DND-41 (cell line): ENCODE data around the gene ZNF575.
A peak's percentile ranks its signal among the peaks of the same experiment; 100 is the strongest.

Experiments used
- ATAC-seq: fragments of 200-7000 bp; cut with Tn5 transposase; 3 replicates; pipeline ENCODE4 v1.9.1; 2021; ENCODE audit warnings: low read depth; ENCODE audit not compliant: insufficient read depth
- DNase-seq: peaks from one replicate; pipeline ENCODE4 v3.0.0-alpha.2; 2020
- H2AFZ ChIP-seq: 2 replicates; pipeline ENCODE4 v1.6.0; 2012; ENCODE audit warnings: low read depth, low read length
- H3K27ac ChIP-seq: 2 replicates; pipeline ENCODE4 v1.5.1; 2012; ENCODE audit warnings: low read length, inconsistent platforms
- H3K27me3 ChIP-seq: fragments of 200-600 bp; sonication (generic); 2 replicates; pipeline ENCODE4 v1.6.0; 2012; ENCODE audit warnings: low read length, mild to moderate bottlenecking, inconsistent platforms; ENCODE audit not compliant: insufficient read depth, poor library complexity
- H3K36me3 ChIP-seq: 2 replicates; pipeline ENCODE4 v1.5.1; 2012; ENCODE audit warnings: low read length, inconsistent platforms; ENCODE audit not compliant: insufficient read depth
- H3K4me1 ChIP-seq: 2 replicates; pipeline ENCODE4 v1.5.1; 2012; ENCODE audit warnings: mild to moderate bottlenecking, low read length; ENCODE audit not compliant: insufficient read depth
- H3K4me2 ChIP-seq: 2 replicates; pipeline ENCODE4 v1.6.0; 2012; ENCODE audit warnings: mild to moderate bottlenecking, moderate library complexity, low read length, inconsistent platforms; ENCODE audit not compliant: insufficient read depth
- H3K4me3 ChIP-seq, 2 experiments: fragments of 200-600 bp in 1 of 2; shearing (Covaris generic) in 1 of 2; 2 replicates each; pipeline ENCODE4 v1.5.1; 2012 to 2016; ENCODE audit warnings: inconsistent platforms in 2 of 2, low read length in 2 of 2, mild to moderate bottlenecking in 2 of 2, low read depth in 1 of 2, moderate library complexity in 1 of 2
- H3K79me2 ChIP-seq: 2 replicates; pipeline ENCODE4 v1.6.0; 2012; ENCODE audit warnings: low read length, inconsistent platforms; ENCODE audit not compliant: insufficient read depth
- H3K9ac ChIP-seq: 2 replicates; pipeline ENCODE4 v1.6.0; 2012; ENCODE audit warnings: low read depth, mild to moderate bottlenecking, inconsistent platforms, low read length, moderate library complexity
- H3K9me3 ChIP-seq: 2 replicates; pipeline ENCODE4 v1.5.1; 2012; ENCODE audit warnings: low read length, moderate library complexity, mild to moderate bottlenecking, inconsistent platforms; ENCODE audit not compliant: insufficient read depth, severe bottlenecking
- H4K20me1 ChIP-seq: 2 replicates; pipeline ENCODE4 v1.6.0; 2012; ENCODE audit warnings: low read length; ENCODE audit not compliant: insufficient read depth
- CTCF ChIP-seq: IDR thresholded peaks from 2 replicates; pipeline ENCODE4 v1.5.1; 2012; ENCODE audit warnings: borderline replicate concordance, low read length, moderate library complexity, mild to moderate bottlenecking; ENCODE audit not compliant: poor library complexity, severe bottlenecking; ENCODE audit errors: extremely low read depth
- EZH2 ChIP-seq: IDR thresholded peaks from 3 replicates; pipeline ENCODE4 v1.6.1; 2012; ENCODE audit warnings: borderline replicate concordance, low read depth, mild to moderate bottlenecking, moderate library complexity, low read length, inconsistent platforms; ENCODE audit not compliant: severe bottlenecking

Gene ZNF575

GRCh38 chr19:43582495-43582894 is 49.5 kb downstream of the ZNF575 start:
- Histone ChIP-seq H3K4me2 (no peak overlapping the region), H3K36me3 (0 out of 2 replicates have a peak, but pooled peaks cover 5% of the 10 kb centered on the region), H2AFZ (no peak overlapping the region), H4K20me1 (no peaks in the 10 kb centered on the region), H3K27me3 (no peaks in the 10 kb centered on the region), H3K4me1 (peaks cover 35% of the 10 kb centered on the region), H3K9ac (no peak overlapping the region), H3K27ac (no peak overlapping the region), H3K9me3 (no peaks in the 10 kb centered on the region), H3K4me3 (no peak overlapping the region), H3K79me2 (peaks cover 7% of the 10 kb centered on the region; the same call in 1 of the 2 replicates)
- TF ChIP-seq EZH2 = no peak
- TF ChIP-seq CTCF = no peak
- ATAC-seq (no peak), DNase-seq (no peak)

GRCh38 chr19:43584484-43584883 is 51.5 kb downstream of the ZNF575 start:
- Histone ChIP-seq H3K27ac (0 out of 2 replicates have a peak overlapping the region, but pooled peaks have one; percentile 2), H3K9me3 (no peaks in the 10 kb centered on the region), H3K4me3 (no peak overlapping the region), H3K4me1 (peaks cover 27% of the 10 kb centered on the region), H3K27me3 (no peaks in the 10 kb centered on the region), H4K20me1 (no peaks in the 10 kb centered on the region), H3K4me2 (no peak overlapping the region), H3K36me3 (peaks cover 9% of the 10 kb centered on the region; the same call in 1 of the 2 replicates), H3K79me2 (peaks cover 7% of the 10 kb centered on the region; the same call in 1 of the 2 replicates), H2AFZ (peak overlapping the region; percentile 19; the same call in 1 of the 2 replicates), H3K9ac (no peak overlapping the region)
- no peak for ATAC-seq
- DNase-seq = no peak
- TF ChIP-seq CTCF (no peak), EZH2 (no peak)
